GM12874 (cell line): ENCODE results near the gene DENND10.

Experiments used
- TF ChIP-seq, protein P1 (sequence below): IDR thresholded peaks from 2 replicates; pipeline ENCODE4 v1.5.1; 2011; ENCODE audit warnings: low read depth, mild to moderate bottlenecking, control low read depth, low read length, moderate library complexity; ENCODE audit not compliant: insufficient read depth

Gene DENND10

GRCh38 chr10:119103903-119104653 is at the start of gene DENND10:
Gene DENND10, plus strand, starts transcription at chr10:119104113. Its CDS starts 30 bp downstream, at chr10:119104143.
- TF ChIP-seq, protein P1, sequence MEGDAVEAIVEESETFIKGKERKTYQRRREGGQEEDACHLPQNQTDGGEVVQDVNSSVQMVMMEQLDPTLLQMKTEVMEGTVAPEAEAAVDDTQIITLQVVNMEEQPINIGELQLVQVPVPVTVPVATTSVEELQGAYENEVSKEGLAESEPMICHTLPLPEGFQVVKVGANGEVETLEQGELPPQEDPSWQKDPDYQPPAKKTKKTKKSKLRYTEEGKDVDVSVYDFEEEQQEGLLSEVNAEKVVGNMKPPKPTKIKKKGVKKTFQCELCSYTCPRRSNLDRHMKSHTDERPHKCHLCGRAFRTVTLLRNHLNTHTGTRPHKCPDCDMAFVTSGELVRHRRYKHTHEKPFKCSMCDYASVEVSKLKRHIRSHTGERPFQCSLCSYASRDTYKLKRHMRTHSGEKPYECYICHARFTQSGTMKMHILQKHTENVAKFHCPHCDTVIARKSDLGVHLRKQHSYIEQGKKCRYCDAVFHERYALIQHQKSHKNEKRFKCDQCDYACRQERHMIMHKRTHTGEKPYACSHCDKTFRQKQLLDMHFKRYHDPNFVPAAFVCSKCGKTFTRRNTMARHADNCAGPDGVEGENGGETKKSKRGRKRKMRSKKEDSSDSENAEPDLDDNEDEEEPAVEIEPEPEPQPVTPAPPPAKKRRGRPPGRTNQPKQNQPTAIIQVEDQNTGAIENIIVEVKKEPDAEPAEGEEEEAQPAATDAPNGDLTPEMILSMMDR: no peak

- TF ChIP-seq, protein P1: no peak
Measured at GRCh38 chr10:119055472-119055871, 48.4 kb upstream of the DENND10 start.

- TF ChIP-seq, protein P1: no peak
Measured at GRCh38 chr10:119058010-119058409, 45.9 kb upstream of the DENND10 start.

- TF ChIP-seq, protein P1: no peak
Measured at GRCh38 chr10:119059557-119059956, 44.4 kb upstream of the DENND10 start.

GRCh38 chr10:119060107-119060506 is 43.8 kb upstream of the DENND10 start:
- TF ChIP-seq, protein P1: no peak

DNA sequence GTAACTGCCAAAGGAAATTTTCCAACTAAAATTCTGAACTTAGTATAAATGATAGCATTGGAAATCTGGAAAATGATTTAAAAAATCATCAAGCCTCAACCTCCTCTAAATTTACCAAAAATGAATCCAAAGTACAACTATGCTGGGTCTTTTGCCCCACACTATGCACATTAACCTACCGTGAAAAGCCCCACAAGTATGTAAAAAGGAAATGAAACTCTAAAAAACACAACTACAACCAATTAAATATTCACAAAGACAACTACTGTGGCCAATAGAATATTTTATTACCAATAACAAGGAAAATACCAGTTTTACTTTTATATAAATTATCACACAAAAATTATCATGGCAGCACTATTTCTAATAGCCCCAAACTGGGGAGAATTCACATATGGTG is 42.6 kb upstream of the DENND10 start:
- TF ChIP-seq, protein P1: no peak

- TF ChIP-seq, protein P1: no peak
Measured at GRCh38 chr10:119061926-119062325, 42.0 kb upstream of the DENND10 start.
